HG03095 (cell line): ENCODE results near the gene MAGOH.
"Not testable (repeated sequence)": the region's sequence is repeated elsewhere in the genome, so short reads cannot be mapped to it uniquely, and the experiment has no call there.

Experiments used
- ATAC-seq: cut with Tn5 transposase; IDR thresholded peaks from one replicate; pipeline ENCODE4 v1.9.1; 2021; ENCODE audit warnings: moderate library complexity; ENCODE audit not compliant: unreplicated experiment

Gene MAGOH

DNA sequence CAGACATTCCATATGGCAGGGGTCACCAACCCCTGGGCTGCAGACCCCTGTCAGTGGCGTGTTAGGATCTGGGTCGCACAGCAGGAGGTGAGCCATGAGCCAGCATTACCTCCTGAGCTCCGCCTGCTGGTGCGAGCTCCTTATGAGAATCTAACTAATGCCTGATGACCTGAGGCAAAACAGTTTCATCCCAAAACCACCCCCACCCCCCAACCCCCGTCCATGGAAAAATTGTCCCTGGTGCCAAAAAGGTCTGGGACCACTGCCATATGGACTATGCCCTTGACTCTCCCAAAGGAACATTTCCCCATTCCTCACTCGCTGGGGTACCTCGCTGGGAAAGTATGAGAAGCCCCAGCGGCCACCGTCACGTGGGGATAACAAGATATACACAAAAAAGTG, 48.1 kb downstream of the MAGOH start:
- no peak for ATAC-seq

DNA sequence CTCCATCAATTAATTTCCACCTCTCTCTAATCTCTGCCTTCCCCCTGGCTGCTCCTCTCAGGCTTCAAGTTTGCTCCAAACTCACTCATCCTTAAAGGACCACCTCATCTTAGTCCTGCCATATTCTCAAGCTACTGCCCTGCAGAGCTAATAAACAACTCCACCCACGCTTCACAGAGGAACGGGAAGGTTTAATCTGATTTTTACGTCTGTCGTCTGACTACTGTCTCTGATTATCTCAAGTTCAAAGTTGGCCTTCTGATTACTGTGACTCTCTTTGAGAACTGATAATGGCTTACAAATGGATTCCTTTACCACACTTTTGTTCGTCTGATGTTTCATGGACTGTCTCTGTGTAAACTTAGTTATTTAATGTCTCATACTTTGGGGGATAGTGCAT, 49.3 kb downstream of the MAGOH start:
- ATAC-seq, result no peak

DNA sequence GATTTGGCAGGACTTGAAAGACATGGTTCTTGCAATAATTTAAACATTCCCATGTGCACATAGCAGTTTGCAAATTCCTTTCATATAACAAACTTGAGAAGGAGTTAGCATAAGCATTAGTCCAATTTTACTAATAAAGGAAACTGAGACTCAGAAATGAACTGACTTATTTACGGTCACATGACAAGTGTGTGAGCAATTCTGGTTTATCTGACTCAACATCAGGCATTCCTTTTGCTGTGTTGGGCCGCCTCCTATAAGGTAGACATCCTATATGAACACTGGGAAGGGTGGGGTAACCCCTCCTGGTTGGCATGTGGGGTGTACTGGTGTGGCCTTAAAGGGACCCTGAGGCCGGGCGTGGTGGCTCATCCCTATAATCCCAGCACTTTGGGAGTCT, 50.2 kb downstream of the MAGOH start:
- no peak for ATAC-seq

- ATAC-seq, result no peak
Measured at GRCh38 chr1:53187401-53187800, 50.9 kb downstream of the MAGOH start.

GRCh38 chr1:53186533-53186932, 51.8 kb downstream of the MAGOH start:
- ATAC-seq, result no peak

GRCh38 chr1:53185955-53186297, 52.4 kb downstream of the MAGOH start:
- not testable (repeated sequence) for ATAC-seq

GRCh38 chr1:53183095-53183990, 55.0 kb downstream of the MAGOH start:
- ATAC-seq, result no peak

DNA sequence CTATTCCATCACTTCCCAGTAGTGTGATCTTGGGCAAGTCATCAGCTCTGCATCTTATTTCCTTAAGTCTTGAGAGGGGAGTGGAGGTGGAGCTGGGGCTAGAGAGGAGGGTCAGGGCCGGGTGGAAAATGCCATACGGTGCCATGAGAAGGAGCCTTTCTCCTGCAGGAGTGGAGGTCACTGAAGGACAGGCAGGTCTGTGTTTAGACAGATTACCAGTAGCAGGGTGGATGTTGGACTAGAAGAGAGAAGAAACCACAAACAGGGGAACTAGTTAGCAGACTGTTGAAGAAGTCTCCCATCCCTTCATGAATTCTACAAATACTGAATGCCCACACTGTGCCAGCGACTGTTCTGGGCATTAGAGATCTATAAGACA, 55.6 kb downstream of the MAGOH start:
- ATAC-seq, result no peak

DNA sequence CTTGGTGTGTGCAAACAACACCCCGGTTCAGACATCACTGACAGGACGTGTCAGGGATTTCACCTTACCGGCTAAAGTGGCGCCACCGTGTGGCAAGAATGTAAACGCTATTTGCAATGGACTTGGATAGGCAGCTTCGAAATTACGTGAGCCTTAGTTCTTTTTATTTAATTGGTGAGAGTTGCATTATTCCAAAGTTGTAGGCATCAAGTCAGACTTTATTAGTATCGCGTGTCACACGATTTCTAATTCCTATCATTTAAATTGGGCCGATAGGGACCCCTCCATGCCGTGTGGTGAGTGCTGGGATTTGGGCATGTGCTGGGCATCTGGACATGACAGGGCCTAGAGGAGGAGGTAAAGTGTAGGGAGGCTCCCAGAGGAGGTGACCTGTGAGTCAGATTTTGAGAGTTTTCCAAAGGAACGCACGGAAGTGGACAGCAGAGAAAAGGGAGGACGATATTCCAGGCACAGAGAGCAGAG, 56.2 kb downstream of the MAGOH start:
- no peak for ATAC-seq

DNA sequence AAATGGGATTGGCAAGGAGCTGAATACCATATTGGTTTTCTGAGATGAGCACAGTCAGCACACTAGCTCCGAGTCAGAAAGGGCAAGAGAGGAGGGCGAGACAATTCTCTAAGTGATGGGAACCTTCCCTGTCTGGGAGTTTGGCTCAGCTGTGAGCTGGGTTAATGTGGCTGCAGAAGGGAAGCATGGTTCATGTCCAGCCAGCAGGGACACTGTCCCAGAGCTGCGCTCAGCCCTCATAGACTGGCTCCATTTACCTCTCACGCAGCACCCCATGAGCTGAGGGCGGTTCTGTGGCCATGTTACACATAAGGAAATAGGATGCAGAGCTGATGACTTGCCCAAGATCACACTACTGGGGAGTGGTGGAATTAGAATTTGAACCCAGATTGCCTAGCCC, 57.4 kb downstream of the MAGOH start:
- ATAC-seq, result no peak

DNA sequence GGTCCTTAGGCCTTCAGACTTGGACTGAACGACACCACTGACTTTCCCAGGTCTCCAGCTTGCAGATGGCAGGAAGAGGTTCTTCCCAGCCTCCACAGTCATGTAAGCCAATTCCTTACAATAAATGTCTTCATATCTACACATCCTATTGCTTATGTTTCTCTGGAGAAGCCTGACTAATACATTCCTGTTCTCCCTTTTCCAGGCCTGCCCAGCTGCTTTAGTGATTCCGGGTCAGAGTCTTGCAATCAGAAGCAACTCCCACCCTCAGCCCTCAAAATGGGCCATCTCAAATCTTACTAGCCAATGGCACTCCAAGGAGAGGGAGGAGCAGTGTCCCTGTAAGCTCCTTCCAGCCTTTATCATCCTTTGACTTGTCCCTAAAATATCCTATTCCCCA, 58.1 kb downstream of the MAGOH start:
- no peak for ATAC-seq
